ENCODE data around the gene WFDC10B.

GRCh38 chr20:45701104-45701503 lies 3.7 kb downstream of the WFDC10B start:
- TF ChIP-seq EZH2phosphoT487 (IDR thresholded peaks at IDR 0.05; ENCODE audit: insufficient read depth, low read depth) (no peak), EZH2 (IDR thresholded peaks at IDR 0.05; ENCODE audit: insufficient read depth, poor library complexity, severe bottlenecking) (no peak)
